Activated CD4-positive, CD25-positive, alpha-beta regulatory T cell treated with anti-CD3 and anti-CD28 coated beads, Interleukin-2, amount 50 U/mL, for 24 hours (primary cell): ENCODE measurements around the gene SCRN1.

Experiments used
- ATAC-seq, 2 donors: fragments of 150-1000 bp; cut with Tn5 transposase; one replicate each; pipeline ENCODE4 v1.10.0; 2021; ENCODE audit warnings: mild to moderate bottlenecking in 1 of 2, moderate library complexity in 1 of 2

Gene SCRN1

GRCh38 chr7:29989257-29989995 lies at the start of gene SCRN1:
Gene SCRN1, minus strand, starts transcription at chr7:29989801. Its CDS starts 20,734 bp downstream, at chr7:29969067.
- ATAC-seq: peak; percentile 11 to 33

- ATAC-seq: no peak
Observed at GRCh38 chr7:30038196-30038980, 48.8 kb upstream of the SCRN1 start.

GRCh38 chr7:30036220-30036619 lies 46.6 kb upstream of the SCRN1 start:
- ATAC-seq: no peak

- no peak for ATAC-seq
Observed at GRCh38 chr7:30034501-30034900, 44.9 kb upstream of the SCRN1 start.

GRCh38 chr7:30032310-30033125 lies 42.9 kb upstream of the SCRN1 start:
- ATAC-seq: no peak

- no peak for ATAC-seq
Observed at GRCh38 chr7:30029696-30030095, 40.1 kb upstream of the SCRN1 start.

- ATAC-seq: no peak
Observed at GRCh38 chr7:30028749-30029635, 39.4 kb upstream of the SCRN1 start.

- ATAC-seq: peak; percentile 39
Observed at GRCh38 chr7:30028216-30028748, 38.7 kb upstream of the SCRN1 start, which contains the start of gene PLEKHA8. Gene PLEKHA8, plus strand, starts transcription at chr7:30028412. Its CDS starts 351 bp downstream, at chr7:30028763.

GRCh38 chr7:30027740-30028215 lies 38.2 kb upstream of the SCRN1 start:
- no peak for ATAC-seq

GRCh38 chr7:30027065-30027456 lies 37.5 kb upstream of the SCRN1 start:
- peak; percentile 42 to 67 for ATAC-seq

GRCh38 chr7:30026229-30027064 lies 36.8 kb upstream of the SCRN1 start, which contains the start of gene FKBP14:
Gene FKBP14, minus strand, starts transcription at chr7:30026702. Its CDS starts 194 bp downstream, at chr7:30026508.
- ATAC-seq: peak; percentile 89

- ATAC-seq: no peak
Observed at GRCh38 chr7:30023524-30023923, 33.9 kb upstream of the SCRN1 start.

GRCh38 chr7:30022991-30023390 lies 33.4 kb upstream of the SCRN1 start:
- ATAC-seq: no peak

- ATAC-seq: no peak
Observed at GRCh38 chr7:30020535-30020934, 30.9 kb upstream of the SCRN1 start.

- no peak for ATAC-seq
Observed at GRCh38 chr7:30019960-30020359, 30.4 kb upstream of the SCRN1 start.

GRCh38 chr7:30019387-30019786 lies 29.8 kb upstream of the SCRN1 start:
- no peak for ATAC-seq

- ATAC-seq: no peak
Observed at GRCh38 chr7:30018451-30018850, 28.9 kb upstream of the SCRN1 start.

- ATAC-seq: no peak
Observed at GRCh38 chr7:30012757-30013156, 23.2 kb upstream of the SCRN1 start.

GRCh38 chr7:30010021-30010420 lies 20.4 kb upstream of the SCRN1 start:
- ATAC-seq: no peak

GRCh38 chr7:30005464-30005863 lies 15.9 kb upstream of the SCRN1 start:
- no peak for ATAC-seq

GRCh38 chr7:30003098-30003497 lies 13.5 kb upstream of the SCRN1 start:
- no peak for ATAC-seq
